ENCODE results near the gene GPD1. TPM values are rescaled to one million over a fixed set of nuclear protein-coding genes. Genes with fewer than 3 reads are reported as not detected.
"Not testable (repeated sequence)": the region's sequence is repeated elsewhere in the genome, so short reads cannot be mapped to it uniquely, and the experiment has no call there.

Gene GPD1
- total RNA-seq, 2 experiments from 2014 or later = 0.30 TPM; not detected in 1

DNA sequence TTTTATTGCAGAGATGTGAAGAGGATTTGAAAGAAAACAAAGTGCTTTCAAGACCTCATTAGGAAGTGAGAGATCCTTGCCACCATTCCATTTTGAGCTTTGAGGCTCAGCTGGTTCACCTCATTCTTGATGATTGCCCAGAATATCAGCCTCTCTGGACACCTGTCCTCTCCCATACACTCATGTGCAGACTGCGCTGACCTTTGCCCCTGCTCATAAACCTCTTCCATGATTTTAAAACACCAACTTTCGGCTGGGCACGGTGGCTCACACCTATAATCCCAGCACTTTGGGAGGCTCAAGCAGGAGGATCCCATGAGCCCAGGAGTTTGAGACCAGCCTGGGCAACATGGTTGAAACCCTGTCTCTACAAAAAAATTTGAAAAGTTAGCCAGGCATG lies 17.1 kb downstream of the GPD1 start:
- Mint-ChIP-seq H3K36me3 (peaks cover 32% of the 10 kb centered on the region), H3K4me3 (no peak overlapping the region), H3K27me3 (no peaks in the 10 kb centered on the region), H3K27ac (no peak overlapping the region), H3K9me3 (ENCODE audit: low read depth) (no peaks in the 10 kb centered on the region), H3K4me1 (peaks cover 14% of the 10 kb centered on the region)
- CTCF ChIA-PET = interaction anchor here (0.6 to 4.6 kb wide), 5 partner anchors 10 to 154 kb away, joined by 3 to 26 read pairs (median 3); partner anchors contain the start of gene COX14
- ATAC-seq (no peak), DNase-seq (no peak)

- H3K4me3 Mint-ChIP-seq = no peak overlapping the region
- peaks cover 29% of the 10 kb centered on the region for H3K36me3 Mint-ChIP-seq
- H3K9me3 Mint-ChIP-seq (ENCODE audit: low read depth) = no peaks in the 10 kb centered on the region
- peaks cover 13% of the 10 kb centered on the region for H3K4me1 Mint-ChIP-seq
- no peaks in the 10 kb centered on the region for H3K27me3 Mint-ChIP-seq
- DNase-seq (no peak), ATAC-seq (no peak)
- CTCF ChIA-PET = interaction anchor here (0.5 to 4.6 kb wide), 3 partner anchors 11 to 154 kb away, joined by 3 to 26 read pairs (median 3); partner anchors contain the start of gene COX14
- H3K27ac Mint-ChIP-seq = peak overlapping the region; percentile 47
Observed at GRCh38 chr12:50121641-50122040, 17.8 kb downstream of the GPD1 start.

GRCh38 chr12:50123203-50123602 lies 19.4 kb downstream of the GPD1 start:
- DNase-seq (no peak), ATAC-seq (no peak)
- H3K27ac Mint-ChIP-seq = no peak overlapping the region
- CTCF ChIA-PET = interaction anchor here (1.4 to 4.6 kb wide), 4 partner anchors 9 to 156 kb away, joined by 3 to 26 read pairs (median 5); partner anchors contain the start of gene COX14
- no peaks in the 10 kb centered on the region for H3K27me3 Mint-ChIP-seq
- no peak overlapping the region for H3K4me3 Mint-ChIP-seq
- H3K36me3 Mint-ChIP-seq = peaks cover 30% of the 10 kb centered on the region
- H3K9me3 Mint-ChIP-seq (ENCODE audit: low read depth) = no peaks in the 10 kb centered on the region
- H3K4me1 Mint-ChIP-seq = peaks cover 21% of the 10 kb centered on the region

DNA sequence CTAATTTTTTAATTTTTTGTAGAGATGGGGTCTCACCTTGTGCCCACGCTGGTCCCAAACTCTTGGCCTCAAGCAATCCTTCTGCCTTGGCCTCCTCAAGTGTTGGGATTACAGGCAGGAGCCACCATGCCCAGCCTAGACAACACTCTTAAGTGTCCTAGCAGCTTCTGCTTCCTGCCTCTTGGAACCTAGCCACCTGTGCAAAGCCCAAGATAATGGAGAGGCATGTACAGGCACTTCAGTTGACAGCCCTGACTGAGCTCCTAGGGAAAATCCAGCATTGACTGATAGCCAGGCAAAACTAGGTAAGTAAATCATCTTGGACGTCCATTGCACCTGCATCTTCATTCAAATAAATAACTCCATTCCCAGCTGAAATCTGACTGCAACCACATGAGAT lies 23.7 kb downstream of the GPD1 start:
- peaks cover 25% of the 10 kb centered on the region for H3K4me1 Mint-ChIP-seq
- ATAC-seq = no peak
- CTCF ChIA-PET = interaction anchor here (0.5 to 4.4 kb wide), 3 partner anchors 16 to 186 kb away, joined by 3 to 25 read pairs (median 8); partner anchors contain the start of gene COX14
- DNase-seq = no peak
- H3K9me3 Mint-ChIP-seq (ENCODE audit: low read depth) = no peaks in the 10 kb centered on the region
- no peaks in the 10 kb centered on the region for H3K27me3 Mint-ChIP-seq
- H3K27ac Mint-ChIP-seq = no peak overlapping the region
- H3K36me3 Mint-ChIP-seq = peaks cover 37% of the 10 kb centered on the region
- no peak overlapping the region for H3K4me3 Mint-ChIP-seq

- Mint-ChIP-seq H3K9me3 (ENCODE audit: low read depth) (no peaks in the 10 kb centered on the region), H3K4me3 (no peak overlapping the region), H3K27me3 (no peaks in the 10 kb centered on the region), H3K27ac (no peak overlapping the region), H3K36me3 (peaks cover 39% of the 10 kb centered on the region), H3K4me1 (peaks cover 25% of the 10 kb centered on the region)
- no peak for DNase-seq
- CTCF ChIA-PET = interaction anchor here (0.7 to 2.0 kb wide), 3 partner anchors 18 to 457 kb away, joined by 3 to 6 read pairs (median 4); partner anchors contain the start of gene COX14
- ATAC-seq = no peak
Observed at GRCh38 chr12:50129290-50129689, 25.5 kb downstream of the GPD1 start.

- H3K27me3 Mint-ChIP-seq = no peaks in the 10 kb centered on the region
- no peaks in the 10 kb centered on the region for H3K9me3 Mint-ChIP-seq (ENCODE audit: low read depth)
- H3K36me3 Mint-ChIP-seq = peaks cover 51% of the 10 kb centered on the region
- CTCF ChIA-PET = interaction anchor here (0.8 to 2.9 kb wide), 19 partner anchors 9 to 182 kb away, joined by 3 to 22 read pairs (median 4); partner anchors contain the start of genes CERS5 and COX14
- peak overlapping the region; percentile 56 for H3K27ac Mint-ChIP-seq
- H3K4me1 Mint-ChIP-seq = peaks cover 9% of the 10 kb centered on the region
- H3K4me3 Mint-ChIP-seq = no peak overlapping the region
- ATAC-seq = no peak
- no peak for DNase-seq
Observed at GRCh38 chr12:50132505-50133135, 28.8 kb downstream of the GPD1 start.

GRCh38 chr12:50142993-50143392 lies 39.2 kb downstream of the GPD1 start:
- H3K9me3 Mint-ChIP-seq (ENCODE audit: low read depth) = no peaks in the 10 kb centered on the region

GRCh38 chr12:50145439-50145838 lies 41.6 kb downstream of the GPD1 start:
- peaks cover 17% of the 10 kb centered on the region for H3K36me3 Mint-ChIP-seq
- H3K27ac Mint-ChIP-seq = no peak overlapping the region

More at GRCh38 chr12:50142993-50143392, 39.2 kb downstream of the GPD1 start:
- no peak for DNase-seq
- Mint-ChIP-seq H3K27me3 (no peaks in the 10 kb centered on the region), H3K36me3 (peaks cover 33% of the 10 kb centered on the region), H3K27ac (no peak overlapping the region), H3K4me1 (peaks cover 3% of the 10 kb centered on the region), H3K4me3 (no peak overlapping the region)
- no peak for ATAC-seq
- CTCF ChIA-PET = interaction anchor here (1.0 kb wide), 1 partner anchor 10 kb away, joined by 3 read pairs; no protein-coding TSS in a partner anchor

GRCh38 chr12:50147281-50147680 lies 43.5 kb downstream of the GPD1 start:
- H3K4me1 Mint-ChIP-seq = peaks cover 11% of the 10 kb centered on the region
- DNase-seq (no peak), ATAC-seq (no peak)
- H3K27me3 Mint-ChIP-seq = no peaks in the 10 kb centered on the region
- peaks cover 4% of the 10 kb centered on the region for H3K36me3 Mint-ChIP-seq
- no peaks in the 10 kb centered on the region for H3K9me3 Mint-ChIP-seq (ENCODE audit: low read depth)
- H3K4me3 Mint-ChIP-seq = no peak overlapping the region
- CTCF ChIA-PET = interaction anchor here (0.8 to 1.3 kb wide), 6 partner anchors 15 to 180 kb away, joined by 3 to 4 read pairs (median 3); partner anchors contain the start of gene CERS5
- no peak overlapping the region for H3K27ac Mint-ChIP-seq

More at GRCh38 chr12:50145439-50145838, 41.6 kb downstream of the GPD1 start:
- no peak for ATAC-seq
- Mint-ChIP-seq H3K4me3 (no peak overlapping the region), H3K4me1 (peaks cover 8% of the 10 kb centered on the region), H3K9me3 (ENCODE audit: low read depth) (no peaks in the 10 kb centered on the region), H3K27me3 (no peaks in the 10 kb centered on the region)
- no peak for DNase-seq
- CTCF ChIA-PET = interaction anchor here (1.2 kb wide), 2 partner anchors 13 to 110 kb away, joined by 3 to 8 read pairs; no protein-coding TSS in a partner anchor

GRCh38 chr12:50148011-50148410 lies 44.2 kb downstream of the GPD1 start:
- H3K27ac Mint-ChIP-seq; H3K36me3 Mint-ChIP-seq; H3K9me3 Mint-ChIP-seq (ENCODE audit: low read depth); DNase-seq; ATAC-seq; H3K27me3 Mint-ChIP-seq; H3K4me3 Mint-ChIP-seq: not testable (repeated sequence)
- peaks cover 11% of the 10 kb centered on the region for H3K4me1 Mint-ChIP-seq
- CTCF ChIA-PET = interaction anchor here (0.9 to 1.3 kb wide), 3 partner anchors 15 to 181 kb away, joined by 3 to 4 read pairs (median 3); no protein-coding TSS in a partner anchor

DNA sequence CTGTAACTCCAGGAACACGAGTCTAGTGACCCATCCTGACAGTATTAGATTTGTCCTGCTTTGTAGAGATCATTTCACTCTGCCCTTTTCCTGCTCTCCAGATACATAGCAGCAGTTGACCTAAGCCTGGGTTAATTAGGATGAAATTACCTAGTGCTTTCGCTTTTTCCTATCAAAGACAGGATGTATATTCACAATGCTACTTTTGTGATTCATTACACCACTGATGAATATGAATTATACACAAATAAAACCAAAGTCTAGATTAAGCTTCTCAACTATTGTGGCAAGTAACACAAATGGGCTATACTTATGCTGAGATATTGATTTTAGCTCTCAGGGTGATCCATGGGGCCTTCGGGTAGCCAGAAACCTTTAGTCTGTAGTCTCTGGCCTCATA lies 45.5 kb downstream of the GPD1 start:
- DNase-seq (no peak), ATAC-seq (no peak)
- H3K9me3 Mint-ChIP-seq (ENCODE audit: low read depth) = no peaks in the 10 kb centered on the region
- H3K4me1 Mint-ChIP-seq = peaks cover 11% of the 10 kb centered on the region
- CTCF ChIA-PET = interaction anchor here (0.8 to 1.5 kb wide), 4 partner anchors 11 to 182 kb away, joined by 3 to 4 read pairs (median 4); no protein-coding TSS in a partner anchor
- no peaks in the 10 kb centered on the region for H3K27me3 Mint-ChIP-seq
- no peak overlapping the region for H3K4me3 Mint-ChIP-seq
- H3K27ac Mint-ChIP-seq = no peak overlapping the region
- peaks cover 4% of the 10 kb centered on the region for H3K36me3 Mint-ChIP-seq

- DNase-seq (no peak), ATAC-seq (no peak)
- Mint-ChIP-seq H3K27ac (no peak overlapping the region), H3K4me1 (peaks cover 11% of the 10 kb centered on the region), H3K27me3 (no peaks in the 10 kb centered on the region), H3K9me3 (ENCODE audit: low read depth) (no peaks in the 10 kb centered on the region), H3K4me3 (no peak overlapping the region), H3K36me3 (peaks cover 4% of the 10 kb centered on the region)
- CTCF ChIA-PET = interaction anchor here (1.9 kb wide), 1 partner anchor 112 kb away, joined by 5 read pairs; no protein-coding TSS in a partner anchor
Observed at GRCh38 chr12:50151047-50151687, 47.4 kb downstream of the GPD1 start.

DNA sequence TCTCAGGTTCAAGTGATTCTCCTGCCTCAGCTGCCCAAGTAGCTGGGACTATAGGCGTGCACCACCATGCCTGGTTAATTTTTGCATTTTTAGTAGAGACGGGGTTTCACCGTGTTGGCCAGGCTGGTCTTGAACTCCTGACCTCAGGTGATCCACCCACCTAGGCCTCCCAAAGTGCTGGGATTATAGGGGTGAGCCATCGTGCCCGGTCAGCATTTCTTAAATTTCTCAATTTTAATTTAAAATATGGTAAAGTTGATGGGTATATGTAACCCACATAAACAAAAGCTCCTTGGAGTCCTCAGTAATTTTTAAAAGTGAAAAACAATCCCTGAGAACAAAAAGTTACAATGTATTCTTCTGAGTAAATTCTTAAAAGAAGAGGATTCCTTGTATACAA lies 51.1 kb downstream of the GPD1 start:
- CTCF ChIA-PET = interaction anchor here (0.8 to 2.4 kb wide), 5 partner anchors 22 to 188 kb away, joined by 3 to 10 read pairs (median 3); no protein-coding TSS in a partner anchor
- Mint-ChIP-seq H3K36me3 (peaks cover 16% of the 10 kb centered on the region), H3K4me1 (peaks cover 14% of the 10 kb centered on the region)
- not testable (repeated sequence) for H3K9me3 Mint-ChIP-seq (ENCODE audit: low read depth); H3K4me3 Mint-ChIP-seq; DNase-seq; ATAC-seq; H3K27ac Mint-ChIP-seq; H3K27me3 Mint-ChIP-seq
